Ammon's horn (tissue), 1 donor: ENCODE data around the gene SPRY2.

ENCODE experiments used
- DNase-seq: peaks from one replicate; pipeline ENCODE4 v3.0.0-alpha.2; 2016; ENCODE audit warnings: low spot score

The SPRY2 gene

DNA sequence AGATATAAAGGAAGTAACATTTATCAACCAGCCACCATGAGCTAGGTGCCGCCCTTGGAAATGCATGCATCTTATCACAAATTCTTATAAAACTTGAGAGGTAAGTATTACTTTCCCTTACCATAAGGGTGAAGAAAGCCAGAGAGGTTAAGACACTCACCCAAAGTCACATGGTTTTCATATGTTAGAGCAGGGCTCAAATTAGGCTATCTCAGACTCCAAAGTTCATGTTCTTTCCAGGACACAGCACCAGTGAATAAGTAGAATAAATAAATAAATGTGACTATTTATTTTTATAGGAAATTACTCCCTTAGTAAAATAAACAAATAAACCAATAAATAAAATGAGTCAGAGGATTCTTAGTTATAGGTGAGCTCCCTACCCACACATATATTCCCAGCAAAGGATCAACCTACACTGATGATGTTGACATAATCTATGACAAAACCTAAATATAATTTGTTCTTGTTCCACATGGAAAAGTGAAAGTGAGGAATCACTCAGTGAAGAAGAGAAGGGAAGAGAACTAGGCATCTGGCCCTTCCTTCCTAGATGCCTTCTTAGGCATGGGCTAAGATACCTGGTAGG lies 27.2 kb downstream of the SPRY2 start:
- DNase-seq, result no peak

DNA sequence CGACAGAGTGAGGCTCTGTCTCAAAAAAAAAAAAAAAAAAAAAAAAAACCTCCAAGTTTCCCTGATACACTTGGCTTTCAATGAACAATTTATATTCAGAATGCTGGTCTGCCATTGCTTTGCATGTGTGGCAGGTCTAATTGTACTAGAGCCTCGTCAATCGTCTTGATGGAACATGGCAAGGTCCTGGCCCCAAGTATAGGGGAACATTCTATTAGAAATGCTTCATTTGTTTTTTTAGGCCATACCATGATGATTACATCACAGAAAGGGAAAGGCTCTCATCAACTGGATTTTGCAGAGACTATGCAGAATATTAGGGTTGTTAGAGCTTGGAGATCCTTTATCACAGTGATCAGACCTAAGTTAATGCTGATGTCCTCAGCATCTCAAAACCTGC lies 28.0 kb downstream of the SPRY2 start:
- DNase-seq, result no peak

DNA sequence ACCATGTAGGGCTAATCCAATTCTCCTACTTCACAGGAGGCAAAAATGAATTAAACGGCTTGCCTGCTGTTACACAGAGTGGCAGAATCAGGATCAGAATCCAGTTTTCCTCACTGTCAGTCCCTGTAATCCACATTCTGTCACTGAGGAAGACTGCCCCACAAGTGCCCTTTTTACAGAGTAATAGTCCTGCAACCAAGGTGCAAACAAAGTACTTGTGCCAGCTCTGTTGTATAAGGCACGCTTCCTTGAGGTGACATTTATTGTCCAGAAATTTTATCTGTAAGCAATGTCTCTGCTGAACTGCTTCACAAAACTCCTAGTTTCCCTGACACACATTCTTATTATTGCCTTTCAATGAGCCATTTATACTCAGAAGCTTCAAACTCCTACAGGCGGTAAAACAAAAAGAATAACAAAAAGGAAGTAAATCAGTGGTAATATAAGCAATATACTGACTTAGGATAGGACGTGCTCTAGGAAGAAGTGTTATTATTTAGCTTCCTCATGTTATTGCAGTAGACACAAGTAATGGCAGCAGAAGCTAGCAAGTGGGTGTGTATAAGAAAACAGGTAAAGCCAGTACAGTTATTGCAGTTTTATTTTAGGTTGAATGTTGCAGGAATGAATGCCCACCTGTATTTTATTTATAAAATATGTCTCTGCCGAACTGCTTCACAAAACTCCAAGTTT lies 28.8 kb downstream of the SPRY2 start:
- DNase-seq, result no peak

DNA sequence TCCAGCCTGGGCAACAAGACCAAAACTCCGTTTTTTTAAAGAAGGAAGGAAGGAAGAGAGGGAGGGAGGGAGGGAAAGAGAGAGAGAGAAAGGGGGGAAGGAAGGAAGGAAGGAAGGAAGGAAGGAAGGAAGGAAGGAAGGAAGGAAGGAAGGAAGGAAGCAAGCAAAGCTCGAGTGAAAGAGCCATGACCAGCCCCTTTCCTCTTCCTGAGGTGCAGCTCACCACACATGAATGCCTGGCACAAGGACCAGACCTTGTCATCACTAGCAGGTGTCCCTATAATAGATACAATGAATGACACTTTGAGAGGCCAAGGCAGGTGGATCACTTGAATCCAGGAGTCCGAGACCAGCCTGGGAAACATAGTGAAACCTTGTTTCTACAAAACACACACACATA lies 31.0 kb downstream of the SPRY2 start:
- no peak for DNase-seq

DNA sequence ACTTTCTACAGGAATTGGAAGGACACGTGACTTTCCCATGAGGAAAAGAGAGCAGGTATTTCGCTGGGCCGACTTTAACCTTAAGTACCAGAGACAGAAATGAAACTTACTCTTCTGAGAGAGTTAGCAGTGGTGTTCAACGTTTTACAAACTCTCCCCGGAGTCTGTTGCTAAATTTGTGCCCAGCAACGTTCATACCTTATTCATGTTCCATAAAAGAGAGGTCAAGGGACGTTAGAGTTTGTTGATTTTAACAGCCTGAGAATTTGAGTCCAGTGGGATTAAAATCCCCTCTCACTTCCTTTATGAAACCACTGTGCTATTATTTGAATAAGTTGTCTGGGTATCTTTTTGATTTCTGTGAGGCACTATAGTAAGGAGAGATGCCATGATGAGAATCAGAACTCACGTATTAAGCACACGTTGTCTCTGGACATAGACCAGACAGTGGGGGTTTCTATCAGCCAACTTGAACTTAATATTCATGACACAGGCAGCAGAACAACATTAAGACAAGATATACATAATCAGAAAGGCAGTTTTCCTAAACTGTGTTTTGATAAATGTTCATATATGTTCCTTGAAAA lies 33.4 kb downstream of the SPRY2 start:
- DNase-seq, result no peak

DNA sequence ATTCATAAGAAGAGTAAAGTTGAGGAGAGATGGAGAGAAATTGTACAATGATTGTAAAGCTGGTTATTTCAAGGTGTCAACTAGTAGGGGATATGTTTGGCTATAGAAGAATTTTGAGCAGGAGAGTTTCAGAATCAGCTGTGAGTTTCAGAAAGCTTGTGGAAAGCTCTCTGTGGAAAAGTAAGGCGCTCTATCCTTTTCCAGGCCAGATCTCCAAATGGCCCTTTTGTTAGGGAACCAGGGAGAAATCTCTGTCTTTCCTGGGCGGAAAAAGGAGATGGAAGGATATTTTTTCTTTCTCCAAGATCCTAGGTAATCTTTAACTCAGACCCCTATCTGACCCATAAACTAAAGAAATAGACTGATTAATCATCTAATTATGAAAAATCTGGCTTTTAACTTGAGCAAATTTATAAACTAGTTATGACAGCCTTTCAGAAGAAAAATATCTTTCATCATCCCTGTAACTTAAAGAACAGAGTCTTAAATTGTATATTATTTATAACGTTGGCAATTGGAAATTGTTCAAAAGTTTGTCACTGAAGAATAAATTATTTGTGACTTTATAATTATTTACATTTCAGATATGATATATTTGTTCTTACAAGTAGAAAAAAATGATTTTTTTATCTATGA lies 34.5 kb downstream of the SPRY2 start:
- no peak for DNase-seq

DNA sequence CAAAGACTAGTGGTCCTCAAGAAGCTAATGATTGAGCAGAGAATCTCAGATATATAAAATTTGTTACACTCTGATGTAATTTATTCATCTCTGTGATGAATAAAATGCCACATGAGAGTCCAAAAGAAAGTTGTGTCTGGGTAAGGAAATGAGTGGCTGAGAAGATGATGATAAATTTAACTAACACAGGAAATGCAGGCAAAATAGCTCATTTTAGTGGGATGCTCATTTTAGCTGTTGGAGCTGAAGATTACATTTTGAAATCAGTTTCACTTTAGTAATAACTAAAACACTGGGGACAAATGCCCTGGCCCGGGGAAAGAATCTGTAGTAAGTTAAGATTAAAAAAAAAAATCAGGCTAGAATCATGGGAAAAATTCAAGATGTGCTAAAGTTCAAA lies 35.2 kb downstream of the SPRY2 start:
- no peak for DNase-seq

DNA sequence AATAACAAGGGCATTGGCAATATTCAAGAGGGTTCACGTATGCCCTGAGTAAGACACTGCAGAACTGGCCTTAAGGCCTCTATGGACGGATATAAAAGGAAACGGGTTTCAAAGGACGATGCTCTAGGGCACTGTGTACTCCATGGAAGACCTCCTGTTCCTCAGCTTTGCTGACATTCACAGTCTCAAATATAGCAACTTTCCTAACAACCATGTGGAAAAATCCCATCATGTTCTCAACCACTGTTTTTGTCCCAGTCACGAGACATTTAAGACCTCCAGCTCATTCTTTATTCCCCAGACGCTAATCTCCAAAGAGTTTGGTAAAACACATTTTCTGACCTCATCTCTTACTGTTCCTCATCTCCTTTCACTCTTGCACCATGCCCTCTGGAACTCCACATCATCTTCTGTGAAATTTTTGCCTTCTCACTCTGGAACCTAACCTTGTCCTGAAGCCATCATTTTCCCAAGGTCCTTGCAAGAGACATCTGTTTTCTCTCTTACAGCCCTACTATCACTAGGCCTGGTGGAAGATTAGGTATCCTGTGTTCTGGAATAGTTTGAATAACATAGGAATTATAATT lies 37.6 kb downstream of the SPRY2 start:
- no peak for DNase-seq

DNA sequence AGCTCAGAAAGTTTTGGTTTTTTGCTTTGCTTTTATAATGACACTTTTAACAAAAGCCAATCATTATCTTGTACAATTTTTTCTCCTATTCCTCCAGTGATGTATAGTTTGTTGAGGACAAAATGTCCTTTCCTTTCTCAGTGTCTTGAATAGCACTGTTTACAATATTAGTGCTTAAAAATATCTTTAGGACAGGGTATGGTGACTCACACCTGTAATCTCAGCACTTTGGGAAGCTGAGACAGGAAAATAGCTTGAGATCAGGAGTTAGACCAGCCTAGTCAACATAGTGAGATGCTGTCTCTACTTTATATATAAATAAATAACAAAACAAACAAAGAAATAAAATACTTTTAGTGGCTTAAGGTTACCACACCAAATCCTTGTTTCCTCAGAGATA lies 41.9 kb downstream of the SPRY2 start:
- DNase-seq, result no peak

DNA sequence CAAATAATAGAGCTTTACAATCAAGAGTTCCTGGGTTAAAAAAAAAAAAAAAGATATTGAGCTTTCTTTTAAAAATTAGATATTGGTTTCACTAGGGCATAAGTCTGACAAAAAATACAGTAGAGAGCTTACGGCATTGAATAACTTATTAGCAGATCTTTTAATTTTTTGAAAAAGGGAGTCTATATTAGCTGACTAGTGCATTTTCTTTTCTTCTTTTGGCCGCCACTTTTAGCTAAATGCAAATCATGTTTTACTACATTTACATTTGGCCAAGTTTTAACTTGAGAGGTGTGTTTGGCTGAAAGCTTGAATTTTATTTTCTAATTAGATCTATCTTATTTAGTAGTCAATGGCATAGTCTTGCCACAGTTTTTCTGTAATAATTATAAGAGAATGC lies 43.4 kb downstream of the SPRY2 start:
- no peak for DNase-seq

DNA sequence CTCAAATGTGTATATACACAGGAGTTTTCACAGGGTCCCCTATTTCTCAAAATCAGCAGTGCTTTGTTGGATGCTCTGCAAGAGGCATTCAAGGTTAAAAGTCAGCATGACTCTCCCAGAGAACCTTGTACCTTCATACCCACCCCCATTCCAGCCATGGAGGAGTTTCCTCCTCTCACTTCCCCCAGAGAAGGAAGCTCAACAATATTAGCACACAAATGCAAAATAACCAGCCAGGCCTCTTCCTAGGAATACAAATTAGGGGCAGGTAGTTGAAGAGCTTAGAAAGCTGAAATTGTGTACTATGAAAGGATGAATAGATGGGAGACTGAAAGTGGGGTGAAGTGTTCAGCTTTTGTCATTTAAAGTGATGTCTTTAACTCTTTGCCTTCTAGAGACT lies 43.8 kb downstream of the SPRY2 start:
- no peak for DNase-seq

DNA sequence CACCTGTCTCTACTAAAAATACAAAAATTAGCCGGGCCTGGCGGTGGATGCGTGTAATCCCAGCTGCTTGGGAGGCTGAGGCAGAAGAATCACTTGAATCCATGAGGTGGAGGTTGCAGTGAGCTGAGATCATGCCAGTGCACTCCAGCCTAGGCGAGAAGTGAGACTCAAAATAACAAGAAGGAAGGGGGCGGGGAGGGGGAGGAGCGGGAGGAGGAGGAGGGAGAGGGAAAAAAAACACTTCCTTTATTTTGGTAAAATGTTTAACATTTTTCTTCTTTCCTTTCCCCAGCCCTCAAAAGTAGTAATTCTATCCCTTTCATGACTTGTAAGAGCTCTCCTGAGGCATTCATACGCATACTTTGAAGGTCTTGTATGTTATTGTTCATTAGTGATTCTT lies 44.3 kb downstream of the SPRY2 start:
- no peak for DNase-seq

DNA sequence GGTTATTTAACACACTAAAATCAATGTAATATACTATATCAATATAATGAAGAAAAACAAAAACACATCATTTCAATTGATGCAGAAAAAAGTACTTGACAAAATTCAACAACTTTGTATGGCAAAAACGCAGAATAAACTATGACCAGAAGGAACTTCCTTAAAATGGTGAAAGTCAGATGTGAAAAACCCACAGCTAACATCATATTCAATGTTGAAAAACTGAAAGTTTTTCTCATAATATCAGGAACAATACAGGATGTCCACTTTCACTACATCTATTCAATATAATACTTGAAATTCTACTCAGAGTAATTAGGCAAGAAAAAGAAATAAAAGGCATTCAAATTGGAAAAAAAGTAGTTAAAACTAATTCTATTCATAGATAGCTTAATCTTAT lies 50.3 kb downstream of the SPRY2 start:
- no peak for DNase-seq
